HG03108 (cell line): ENCODE data around the gene MOGAT2.

Source experiments
- ATAC-seq: cut with Tn5 transposase; IDR thresholded peaks from one replicate; pipeline ENCODE4 v1.9.1; 2021; ENCODE audit warnings: moderate library complexity; ENCODE audit not compliant: unreplicated experiment

The MOGAT2 gene

GRCh38 chr11:75776546-75776945 is 58.9 kb downstream of the MOGAT2 start:
- no peak for ATAC-seq

- ATAC-seq: no peak
Measured at GRCh38 chr11:75777461-75778110, 59.9 kb downstream of the MOGAT2 start.

GRCh38 chr11:75778962-75779361 is 61.3 kb downstream of the MOGAT2 start:
- ATAC-seq: no peak

- no peak for ATAC-seq
Measured at GRCh38 chr11:75779960-75780359, 62.3 kb downstream of the MOGAT2 start.

- no peak for ATAC-seq
Measured at GRCh38 chr11:75780888-75781287, 63.2 kb downstream of the MOGAT2 start.

- no peak for ATAC-seq
Measured at GRCh38 chr11:75781296-75781695, 63.7 kb downstream of the MOGAT2 start.

GRCh38 chr11:75781831-75782230 is 64.2 kb downstream of the MOGAT2 start:
- ATAC-seq: no peak
